HG02981 (cell line): ENCODE results near the gene CTNNB1.

Source experiments
- ATAC-seq: cut with Tn5 transposase; IDR thresholded peaks from one replicate; pipeline ENCODE4 v1.9.1; 2021; ENCODE audit warnings: mild to moderate bottlenecking, moderate library complexity; ENCODE audit not compliant: unreplicated experiment

The CTNNB1 gene

DNA sequence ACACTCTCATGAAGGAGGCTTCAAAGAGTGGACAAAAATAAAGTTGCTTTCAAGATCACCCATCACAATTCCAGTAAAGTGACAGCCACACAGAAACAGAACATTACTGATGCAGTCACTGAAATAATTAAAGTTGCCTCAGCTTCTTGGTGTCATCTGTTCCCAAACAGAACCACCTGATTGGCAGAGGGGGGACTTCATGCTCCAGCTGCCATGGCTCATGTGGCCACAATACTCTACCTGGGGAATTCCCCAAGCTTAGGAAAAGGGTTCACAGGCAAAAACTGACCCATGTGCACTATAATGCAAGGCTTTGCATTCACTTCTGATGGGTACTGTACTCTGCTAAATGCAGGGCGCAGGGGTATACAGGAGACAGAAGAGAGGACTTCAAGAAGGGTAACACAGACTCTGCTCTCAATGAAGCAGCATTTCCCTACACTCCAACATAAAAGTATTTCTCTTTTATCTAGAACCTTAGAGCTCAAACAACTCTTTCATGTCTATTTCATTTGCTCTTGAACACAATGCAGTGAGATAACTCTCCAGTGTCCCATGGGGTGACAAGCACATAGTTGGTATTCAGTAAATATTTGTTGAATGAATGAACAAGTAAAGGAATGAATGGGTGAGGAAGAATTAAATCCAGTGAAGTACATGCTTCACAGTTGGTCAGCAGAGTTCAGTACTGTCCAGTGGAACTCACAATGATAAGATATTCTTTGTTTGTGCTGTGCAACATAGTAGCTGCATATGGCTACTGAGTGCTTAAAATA is 8.6 kb upstream of the CTNNB1 start:
- ATAC-seq, result no peak

DNA sequence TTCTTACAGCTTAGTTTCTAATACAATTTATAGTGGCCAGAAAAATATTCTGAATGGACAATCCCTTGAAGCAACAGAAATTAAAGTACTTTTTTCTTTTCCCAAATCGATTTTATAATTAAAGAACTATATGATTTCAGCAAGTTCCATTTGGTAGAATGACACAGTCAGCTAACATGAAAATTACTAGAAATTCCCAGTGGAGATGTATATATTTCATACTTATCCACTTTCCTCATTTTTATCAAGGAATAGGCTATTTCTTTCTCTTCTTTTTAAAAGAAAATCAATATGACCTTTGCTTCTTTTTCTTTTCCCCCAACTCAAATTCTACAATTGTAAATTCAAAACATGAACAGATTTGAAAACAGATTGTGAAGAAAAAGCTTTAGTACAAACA is 6.4 kb upstream of the CTNNB1 start:
- ATAC-seq, result no peak

GRCh38 chr3:41193794-41194539 is 5.3 kb upstream of the CTNNB1 start:
- ATAC-seq, result no peak

DNA sequence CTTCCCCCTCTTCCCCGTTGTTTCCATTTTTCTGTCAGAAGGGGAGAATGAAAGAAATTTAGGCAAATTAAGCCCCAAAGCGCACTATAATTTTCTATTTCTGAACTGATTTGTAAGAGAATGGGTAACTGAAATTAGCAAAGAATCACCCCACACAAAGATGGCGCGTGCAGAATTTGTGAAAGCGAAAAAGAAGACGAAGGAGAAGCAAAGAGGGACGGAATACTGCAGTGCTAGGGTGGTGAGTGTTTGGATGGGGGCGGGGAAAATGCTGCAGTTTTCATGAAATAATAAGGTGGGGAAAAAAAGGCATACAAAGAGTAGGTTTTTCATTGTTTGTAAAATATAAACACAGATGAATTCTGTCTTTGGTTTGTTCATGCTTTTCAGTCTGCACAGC is 4.6 kb upstream of the CTNNB1 start:
- ATAC-seq, result no peak

DNA sequence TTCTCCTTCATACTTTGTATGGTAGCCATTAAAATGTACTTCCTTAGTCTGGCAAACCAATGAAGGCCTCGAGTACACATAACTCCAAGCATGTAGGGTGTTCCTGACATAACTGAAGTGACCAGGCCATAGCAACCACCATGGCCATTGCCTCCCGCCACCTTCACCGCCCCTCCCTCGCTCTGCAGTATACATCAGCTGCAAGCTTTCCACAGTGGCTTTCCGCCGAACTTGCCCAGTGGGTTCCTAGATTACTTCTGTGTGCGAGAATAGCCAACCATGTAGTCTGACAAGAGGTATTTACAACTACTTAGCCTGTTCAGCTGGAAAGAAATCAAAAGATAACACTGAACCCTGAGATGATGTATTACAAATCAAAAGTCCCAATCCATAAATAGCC is 3.4 kb upstream of the CTNNB1 start:
- no peak for ATAC-seq

- ATAC-seq, result no peak
These were observed 2.5 kb upstream of the CTNNB1 start for GRCh38 chr3:41196499-41197410.

- ATAC-seq, result no peak
These were observed 1.3 kb upstream of the CTNNB1 start for GRCh38 chr3:41198046-41198445.

GRCh38 chr3:41198526-41198925 is 779 bp upstream of the CTNNB1 start:
- peak; percentile 0 for ATAC-seq

- peak; percentile 13 for ATAC-seq
These were observed 762 bp downstream of the CTNNB1 start for GRCh38 chr3:41199866-41200668.

- no peak for ATAC-seq
These were observed 1.3 kb downstream of the CTNNB1 start for GRCh38 chr3:41200669-41201021.

GRCh38 chr3:41202075-41202833 is 2.9 kb downstream of the CTNNB1 start:
- no peak for ATAC-seq

GRCh38 chr3:41202834-41203345 is 3.6 kb downstream of the CTNNB1 start:
- no peak for ATAC-seq

DNA sequence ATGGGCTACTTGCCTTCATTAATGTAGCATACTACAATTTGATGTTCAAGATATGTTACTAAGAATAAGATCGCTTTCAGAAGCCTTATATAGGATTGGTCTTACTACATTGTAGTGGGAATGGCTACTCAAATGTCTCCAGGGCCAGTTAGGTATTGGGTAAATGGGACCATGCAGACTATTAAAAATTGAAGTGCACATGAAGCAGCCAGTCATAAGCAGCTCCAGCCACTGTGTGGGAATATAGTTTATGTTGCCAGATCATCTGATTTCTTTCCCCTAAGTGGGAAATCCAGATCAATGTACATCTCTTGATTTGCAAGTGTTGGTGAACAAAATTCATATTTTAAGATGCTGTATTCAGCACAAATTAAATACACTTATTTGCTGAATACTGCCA is 5.1 kb downstream of the CTNNB1 start:
- no peak for ATAC-seq

- no peak for ATAC-seq
These were observed 6.3 kb downstream of the CTNNB1 start for GRCh38 chr3:41205591-41205990.

DNA sequence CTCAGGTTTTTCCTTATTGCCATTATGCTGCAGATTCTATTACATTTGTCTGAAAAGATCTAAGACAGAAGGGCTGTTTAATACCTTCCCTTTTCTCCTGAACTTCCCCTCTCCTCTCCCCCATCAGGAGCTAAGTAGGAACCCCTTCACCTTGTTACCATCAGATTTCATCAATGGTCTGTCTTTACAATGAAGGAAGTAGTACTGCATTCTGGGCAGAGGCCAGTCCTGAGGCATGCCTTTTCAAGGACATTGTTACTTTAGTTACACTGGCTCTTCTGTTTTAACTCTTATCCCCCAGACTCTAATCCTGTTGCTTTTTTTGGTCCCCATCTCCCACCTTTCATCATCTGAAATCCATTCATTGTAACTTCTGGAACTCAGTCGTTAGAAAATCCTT is 8.1 kb downstream of the CTNNB1 start:
- ATAC-seq, result no peak

- ATAC-seq, result no peak
These were observed 9.4 kb downstream of the CTNNB1 start for GRCh38 chr3:41208507-41209220.

DNA sequence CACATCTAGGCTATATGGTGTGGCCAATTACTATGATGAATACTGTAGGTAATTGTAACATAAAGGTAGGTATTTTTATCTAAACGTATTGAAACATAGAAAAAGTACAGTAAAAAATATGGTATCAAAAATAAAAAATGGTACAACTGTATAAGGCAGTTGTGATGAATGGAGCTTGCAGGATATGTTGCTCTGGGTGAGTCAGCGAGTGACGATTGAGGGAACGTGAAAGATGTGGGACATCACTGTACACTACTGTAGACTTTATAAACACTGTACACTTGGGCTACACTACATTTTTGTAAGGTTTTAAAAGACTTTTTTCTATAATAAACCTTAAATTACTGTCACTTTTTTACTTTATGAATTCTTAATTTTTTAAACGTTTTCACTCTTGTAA is 10.3 kb downstream of the CTNNB1 start:
- ATAC-seq, result no peak

- no peak for ATAC-seq
These were observed 11.7 kb downstream of the CTNNB1 start for GRCh38 chr3:41210966-41211365.

- no peak for ATAC-seq
These were observed 12.8 kb downstream of the CTNNB1 start for GRCh38 chr3:41212088-41212487.
